NT2/D1 (cell line): ENCODE measurements around the gene GLS2.
"Not testable (repeated sequence)": the region's sequence is repeated elsewhere in the genome, so short reads cannot be mapped to it uniquely, and the experiment has no call there.

ENCODE experiments used
- SUZ12 ChIP-seq: IDR thresholded peaks from 2 replicates; pipeline ENCODE4 v1.6.1; 2011; ENCODE audit not compliant: insufficient read length, insufficient read depth; ENCODE audit errors: extremely low read depth
- YY1 ChIP-seq: IDR thresholded peaks from 2 replicates; pipeline ENCODE4 v1.6.1; 2011; ENCODE audit not compliant: insufficient read length, insufficient read depth
- ZNF274 ChIP-seq: IDR thresholded peaks from 2 replicates; pipeline ENCODE4 v1.6.1; 2011; ENCODE audit warnings: mild to moderate bottlenecking, low read depth, low read length

GRCh38 chr12:56498126-56498902 is 10.4 kb upstream of the GLS2 start:
- TF ChIP-seq YY1, SUZ12, ZNF274: not testable (repeated sequence)
